Epithelial cell of proximal tubule (primary cell): Measurements from ENCODE around the gene APBB1. TPM values are rescaled to one million over a fixed set of nuclear protein-coding genes. Genes with fewer than 3 reads are reported as not detected.

Experiments used
- DNase-seq: peaks from one replicate; pipeline ENCODE4 v3.0.0-alpha.2; 2011; ENCODE audit warnings: low read depth
- H3K4me3 ChIP-seq: 2 replicates; pipeline ENCODE4 v1.5.1; 2011; ENCODE audit warnings: low read depth, mild to moderate bottlenecking, low read length
- CTCF ChIP-seq: conservative IDR thresholded peaks from 2 replicates; pipeline ENCODE4 v1.5.1; 2012; ENCODE audit warnings: low read depth, mild to moderate bottlenecking, low read length
- total RNA-seq: library from RNA; depleted of rRNA; stranded (reverse); fragments of >200 nt; gene quantifications from 2 replicates; pipeline ENCODE4 v1.2.3, GENCODE V29; 2015

APBB1 gene
- total RNA-seq, 1 donor from 2014 or later, result 24.7 TPM

GRCh38 chr11:6402561-6402981 lies 16.3 kb downstream of the APBB1 start:
- DNase-seq, result no peak
- H3K4me3 ChIP-seq, result no peak overlapping the region
- no peak for TF ChIP-seq CTCF

GRCh38 chr11:6402061-6402470 lies 16.8 kb downstream of the APBB1 start:
- no peak overlapping the region for H3K4me3 ChIP-seq
- TF ChIP-seq CTCF, result no peak
- no peak for DNase-seq

GRCh38 chr11:6401464-6401863 lies 17.4 kb downstream of the APBB1 start:
- TF ChIP-seq CTCF, result no peak
- no peak for DNase-seq
- H3K4me3 ChIP-seq, result no peak overlapping the region

GRCh38 chr11:6400431-6401345 lies 18.2 kb downstream of the APBB1 start:
- no peak for DNase-seq
- no peak overlapping the region for H3K4me3 ChIP-seq
- TF ChIP-seq CTCF, result no peak

- H3K4me3 ChIP-seq, result no peak overlapping the region
- DNase-seq, result no peak
- no peak for TF ChIP-seq CTCF
Observed at GRCh38 chr11:6397636-6398035, 21.3 kb downstream of the APBB1 start.

GRCh38 chr11:6397156-6397555 lies 21.7 kb downstream of the APBB1 start:
- H3K4me3 ChIP-seq, result no peak overlapping the region

More at GRCh38 chr11:6397156-6397555, 21.7 kb downstream of the APBB1 start:
- DNase-seq, result no peak
- no peak for TF ChIP-seq CTCF
